ENCODE data around the gene LCE1B. TPM values are rescaled to one million over a fixed set of nuclear protein-coding genes. Genes with fewer than 3 reads are reported as not detected.

LCE1B gene
- total RNA-seq, 2 donors from 2014 or later, result not detected

DNA sequence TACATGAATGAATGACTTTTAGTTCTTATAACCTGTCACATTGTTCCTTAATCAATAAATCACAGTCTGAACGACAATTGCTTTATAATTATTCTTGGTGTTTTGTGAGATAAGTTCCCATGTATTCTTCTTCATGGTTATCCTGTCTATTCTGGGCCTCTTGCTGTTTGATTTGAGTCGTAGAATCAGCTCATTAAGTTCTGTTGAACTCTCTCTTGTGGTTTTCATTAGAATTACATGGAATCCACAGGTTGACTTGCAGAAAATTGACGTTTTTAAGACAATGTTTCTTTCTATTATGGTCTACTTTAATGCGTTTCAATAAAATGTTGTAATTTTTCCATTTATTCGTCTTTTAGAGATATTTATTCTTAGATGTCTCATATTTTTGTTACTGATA, 11.5 kb downstream of the LCE1B start:
- Mint-ChIP-seq H3K36me3 (no peaks in the 10 kb centered on the region), H3K4me3 (no peak overlapping the region), H3K9me3 (no peaks in the 10 kb centered on the region), H3K27ac (no peak overlapping the region), H3K4me1 (ENCODE audit: low read depth in 2 of 2) (no peaks in the 10 kb centered on the region), H3K27me3 (peaks cover 34 to 45% of the 10 kb centered on the region in 2 donors)
- DNase-seq (ENCODE audit: low spot score) (no peak), ATAC-seq (no peak)

DNA sequence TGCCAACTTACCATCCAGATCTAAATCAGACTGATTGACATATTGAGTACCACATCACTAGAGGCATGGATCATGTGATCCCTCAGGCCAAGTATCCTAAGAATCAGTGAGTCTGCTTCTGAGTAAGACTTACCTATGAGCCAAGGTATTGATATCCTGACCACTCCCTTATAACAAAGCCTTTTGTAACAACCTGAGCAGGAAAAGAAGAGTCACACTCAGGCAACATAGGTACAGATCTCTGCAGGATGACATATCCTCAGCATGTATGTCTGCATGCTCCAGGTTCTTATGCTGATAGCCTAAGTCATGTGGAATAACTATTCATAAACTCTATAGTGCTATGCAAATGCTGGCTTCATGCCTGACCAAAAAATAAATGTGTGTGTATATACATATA, 13.2 kb downstream of the LCE1B start:
- peak in 1 of 2 donors; percentile 20 for ATAC-seq
- DNase-seq (ENCODE audit: low spot score), result no peak
- H3K27me3 Mint-ChIP-seq, result peaks cover 33 to 51% of the 10 kb centered on the region in 2 donors
- H3K4me1 Mint-ChIP-seq (ENCODE audit: low read depth in 2 of 2), result no peaks in the 10 kb centered on the region
- H3K4me3 Mint-ChIP-seq, result no peak overlapping the region
- no peaks in the 10 kb centered on the region for H3K36me3 Mint-ChIP-seq
- H3K9me3 Mint-ChIP-seq, result no peaks in the 10 kb centered on the region
- no peak overlapping the region for H3K27ac Mint-ChIP-seq

DNA sequence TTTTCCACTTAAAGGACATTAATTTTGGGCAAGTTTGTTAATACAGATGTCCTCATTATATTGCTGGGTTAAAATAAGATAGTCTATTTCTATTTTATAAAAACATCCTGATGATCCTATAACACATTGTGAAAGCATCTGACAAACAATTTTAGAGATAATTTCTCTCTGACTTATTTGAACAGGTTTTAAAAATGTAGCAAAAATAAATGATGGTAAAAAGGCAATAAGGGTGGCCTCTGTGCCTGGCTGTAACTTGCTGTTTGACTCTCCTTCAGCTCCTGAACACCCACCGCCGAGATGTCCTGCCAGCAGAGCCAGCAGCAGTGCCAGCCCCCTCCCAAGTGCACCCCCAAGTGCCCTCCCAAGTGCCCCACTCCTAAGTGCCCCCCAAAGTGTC, 15.4 kb downstream of the LCE1B start, which contains the start of gene LCE1A:
Gene LCE1A (plus strand): TSS at position 301 of the 400 bp plus-strand sequence. CDS start 0 bp downstream, at position 301.
- Mint-ChIP-seq H3K27ac (no peak within 1 kb of the TSS), H3K4me1 (ENCODE audit: low read depth in 2 of 2) (no peaks in the 10 kb centered on the region), H3K36me3 (no peaks in the 10 kb centered on the region), H3K4me3 (no peak within 1 kb of the TSS), H3K9me3 (no peaks in the 10 kb centered on the region), H3K27me3 (peaks cover 30 to 64% of the 10 kb centered on the region in 2 donors)
- DNase-seq (ENCODE audit: low spot score) (no peak), ATAC-seq (no peak)

DNA sequence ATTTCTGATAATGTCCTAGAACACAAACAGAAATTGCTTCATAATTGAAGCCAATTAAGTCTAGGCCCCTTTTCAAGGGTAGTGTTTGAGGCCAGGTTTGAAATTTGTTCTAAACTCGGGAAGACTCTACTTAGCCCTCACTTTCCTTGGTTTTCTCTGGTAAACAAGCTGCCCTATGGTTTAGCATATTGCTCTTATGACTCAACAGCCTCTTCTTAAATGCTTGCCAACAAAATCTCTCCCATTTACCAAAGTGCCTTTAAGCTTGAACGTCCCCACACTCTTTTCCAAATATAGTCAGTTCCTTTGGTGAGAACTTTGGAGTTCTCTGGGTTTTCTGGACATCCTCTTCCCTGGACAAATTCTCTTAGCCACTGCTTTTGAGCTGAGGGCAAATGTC, 25.1 kb downstream of the LCE1B start:
- no peak for ATAC-seq
- Mint-ChIP-seq H3K27me3 (peaks cover 12 to 30% of the 10 kb centered on the region in 2 donors), H3K9me3 (no peaks in the 10 kb centered on the region), H3K4me3 (no peak overlapping the region), H3K27ac (no peak overlapping the region), H3K4me1 (ENCODE audit: low read depth in 2 of 2) (no peaks in the 10 kb centered on the region), H3K36me3 (no peaks in the 10 kb centered on the region)
- DNase-seq (ENCODE audit: low spot score), result no peak

DNA sequence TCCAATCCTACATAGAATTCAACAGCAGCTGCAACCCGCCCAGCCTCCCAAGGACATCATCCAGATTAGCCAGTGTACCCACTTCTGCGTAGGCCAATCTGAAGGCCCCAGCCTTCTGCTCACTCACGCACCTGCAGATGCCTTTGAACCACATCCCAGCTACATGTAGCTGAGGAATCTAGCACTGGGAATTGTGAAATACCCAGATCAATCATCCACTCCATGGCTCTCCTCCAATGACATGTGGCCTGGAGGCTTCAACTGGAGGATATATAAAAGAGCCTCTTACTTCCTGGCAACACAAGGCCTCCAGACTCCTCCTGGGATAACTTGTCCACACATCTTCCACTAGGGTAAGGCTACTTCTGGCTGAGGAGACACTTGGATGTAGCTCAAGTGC, 30.8 kb downstream of the LCE1B start, which contains the start of gene LCE6A:
Gene LCE6A (plus strand): TSS at position 301 of the 400 bp plus-strand sequence. CDS start 665 bp downstream, outside the sequence.
- no peaks in the 10 kb centered on the region for H3K4me1 Mint-ChIP-seq (ENCODE audit: low read depth in 2 of 2)
- no peak for ATAC-seq
- H3K9me3 Mint-ChIP-seq, result no peaks in the 10 kb centered on the region
- no peak within 1 kb of the TSS for H3K4me3 Mint-ChIP-seq
- H3K36me3 Mint-ChIP-seq, result no peaks in the 10 kb centered on the region
- H3K27me3 Mint-ChIP-seq, result peaks cover 22 to 32% of the 10 kb centered on the region in 2 donors
- H3K27ac Mint-ChIP-seq, result peak within 1 kb of the TSS in 1 of 2 donors; percentile 43
- no peak for DNase-seq (ENCODE audit: low spot score)

DNA sequence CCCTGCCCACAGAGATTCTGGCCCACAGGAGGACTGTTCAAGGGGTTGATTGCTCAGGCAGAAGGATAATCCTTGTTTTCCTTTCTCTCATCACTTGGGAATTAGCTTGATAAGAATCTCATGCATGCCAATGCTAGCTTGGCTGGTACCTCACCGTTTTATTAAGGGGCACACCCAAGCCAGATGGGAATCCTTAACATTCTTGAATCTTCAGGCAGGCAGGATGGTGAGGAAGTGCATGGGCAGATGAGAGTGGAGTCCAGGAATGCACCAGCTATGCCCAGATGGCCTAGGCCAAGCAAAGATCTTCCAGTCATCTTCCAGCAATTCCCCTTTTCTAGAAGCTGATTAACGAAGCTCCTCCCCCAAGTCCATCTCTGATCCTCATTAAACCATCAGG, 43.9 kb downstream of the LCE1B start:
- DNase-seq (ENCODE audit: low spot score), result no peak
- H3K4me1 Mint-ChIP-seq (ENCODE audit: low read depth in 2 of 2), result no peaks in the 10 kb centered on the region
- H3K27ac Mint-ChIP-seq, result no peak overlapping the region
- ATAC-seq, result no peak
- peaks cover 23 to 25% of the 10 kb centered on the region in 2 donors for H3K27me3 Mint-ChIP-seq
- no peaks in the 10 kb centered on the region for H3K9me3 Mint-ChIP-seq
- H3K4me3 Mint-ChIP-seq, result no peak overlapping the region
- H3K36me3 Mint-ChIP-seq, result no peaks in the 10 kb centered on the region

DNA sequence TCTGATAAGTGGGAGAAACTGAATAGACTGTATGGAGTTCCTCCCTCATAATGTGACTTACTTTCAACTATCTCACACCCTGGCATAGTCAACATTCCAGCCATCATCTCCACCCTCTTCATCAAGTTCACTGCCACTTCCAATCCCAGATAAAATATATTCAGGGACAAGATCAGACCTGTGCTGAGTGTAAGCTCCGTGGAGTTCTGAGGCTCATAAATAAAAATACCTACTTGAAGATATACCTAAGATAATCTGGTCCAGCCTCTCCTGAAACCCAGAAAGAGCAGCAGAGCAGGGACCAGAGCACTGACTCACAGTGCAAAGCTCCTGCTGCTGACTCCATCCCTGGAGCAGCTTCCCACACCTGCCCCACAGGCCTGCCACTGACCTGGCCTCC, 46.3 kb downstream of the LCE1B start:
- no peak for DNase-seq (ENCODE audit: low spot score)
- ATAC-seq, result no peak
- H3K36me3 Mint-ChIP-seq, result no peaks in the 10 kb centered on the region
- no peak overlapping the region for H3K4me3 Mint-ChIP-seq
- no peaks in the 10 kb centered on the region for H3K4me1 Mint-ChIP-seq (ENCODE audit: low read depth in 2 of 2)
- H3K9me3 Mint-ChIP-seq, result no peaks in the 10 kb centered on the region
- no peak overlapping the region for H3K27ac Mint-ChIP-seq
- peaks cover 16 to 26% of the 10 kb centered on the region in 2 donors for H3K27me3 Mint-ChIP-seq

DNA sequence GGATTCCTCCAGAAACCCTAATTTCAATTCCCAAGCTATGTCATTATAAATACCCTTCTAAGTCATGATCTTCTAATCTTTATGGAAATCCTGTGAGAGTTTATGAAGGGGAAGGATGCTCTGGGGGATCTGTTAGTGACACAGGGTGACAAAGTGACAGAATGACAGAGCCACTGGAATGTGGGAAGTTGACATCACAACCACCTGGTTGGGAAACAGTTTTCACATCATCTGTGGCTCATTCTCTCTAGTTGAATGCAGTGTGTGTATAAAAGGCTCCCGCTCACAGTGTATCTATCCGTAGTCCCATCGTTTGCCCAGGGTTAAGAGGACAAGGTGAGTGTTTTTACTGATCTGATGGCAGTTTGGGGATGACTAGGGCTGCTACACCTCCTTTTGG, 47.9 kb downstream of the LCE1B start, which contains the start of gene LCE7A:
Gene LCE7A (plus strand): TSS at position 301 of the 400 bp plus-strand sequence. CDS start 702 bp downstream, outside the sequence.
- Mint-ChIP-seq H3K4me3 (no peak within 1 kb of the TSS), H3K27ac (no peak within 1 kb of the TSS), H3K36me3 (no peaks in the 10 kb centered on the region), H3K27me3 (peaks cover 16 to 19% of the 10 kb centered on the region in 2 donors), H3K4me1 (ENCODE audit: low read depth in 2 of 2) (no peaks in the 10 kb centered on the region), H3K9me3 (no peaks in the 10 kb centered on the region)
- no peak for DNase-seq (ENCODE audit: low spot score)
- ATAC-seq, result no peak

DNA sequence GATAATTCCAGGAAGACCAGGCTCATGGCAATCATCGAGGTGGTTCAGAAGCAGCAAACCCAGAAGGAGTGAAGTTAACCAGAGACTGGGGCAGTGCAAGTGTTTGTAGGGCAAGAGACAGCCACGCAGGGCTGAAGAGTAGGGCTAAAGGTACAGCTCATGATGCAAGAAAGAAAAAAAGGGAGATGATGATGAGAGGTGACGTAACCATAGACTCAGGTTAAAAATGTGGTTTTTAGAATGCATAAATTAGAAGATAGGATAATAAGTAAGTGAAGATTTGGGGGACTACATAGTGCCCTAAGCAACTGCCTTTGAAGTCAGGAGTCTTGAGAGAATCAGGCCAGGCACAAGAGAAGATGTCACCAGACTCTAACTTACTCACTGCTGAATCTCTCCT, 48.4 kb downstream of the LCE1B start:
- ATAC-seq, result no peak
- Mint-ChIP-seq H3K27me3 (peaks cover 16 to 19% of the 10 kb centered on the region in 2 donors), H3K9me3 (no peaks in the 10 kb centered on the region), H3K36me3 (no peaks in the 10 kb centered on the region), H3K27ac (no peak overlapping the region), H3K4me1 (ENCODE audit: low read depth in 2 of 2) (no peaks in the 10 kb centered on the region), H3K4me3 (no peak overlapping the region)
- DNase-seq (ENCODE audit: low spot score), result no peak

DNA sequence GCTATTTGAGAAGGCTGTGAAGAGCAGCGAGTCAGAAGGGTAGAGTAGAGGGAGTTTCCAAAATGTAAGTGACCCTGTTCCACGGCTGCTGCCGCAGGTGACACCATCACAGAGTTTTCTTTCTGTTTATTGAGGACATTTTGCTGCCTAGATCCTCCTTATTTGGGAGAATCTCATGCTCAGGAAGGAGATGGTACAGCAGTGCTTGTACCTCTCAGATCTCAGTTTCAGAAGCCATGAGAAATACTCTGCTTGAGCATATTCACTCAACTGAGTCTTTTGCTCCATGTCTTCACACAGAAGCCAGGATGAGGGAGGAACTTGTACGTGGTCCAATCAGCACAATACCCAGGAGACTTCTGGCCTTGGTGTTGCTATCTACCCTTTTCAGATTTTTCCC, 49.6 kb downstream of the LCE1B start:
- Mint-ChIP-seq H3K27ac (no peak overlapping the region), H3K4me3 (no peak overlapping the region), H3K27me3 (peaks cover 16 to 19% of the 10 kb centered on the region in 2 donors), H3K9me3 (no peaks in the 10 kb centered on the region), H3K36me3 (no peaks in the 10 kb centered on the region), H3K4me1 (ENCODE audit: low read depth in 2 of 2) (no peaks in the 10 kb centered on the region)
- ATAC-seq (no peak), DNase-seq (ENCODE audit: low spot score) (no peak)

Other genes with a start within 250 kb of the LCE1B start
- gene LCE3E, start 245.2 kb upstream of the LCE1B start, total RNA-seq, result not detected
- gene LCE3D, start 231.5 kb upstream of the LCE1B start, total RNA-seq, result not detected
- gene LCE3C, start 211.7 kb upstream of the LCE1B start, total RNA-seq, result not detected
- gene LCE3B, start 198.2 kb upstream of the LCE1B start, total RNA-seq, result not detected
- not detected for gene LCE3A, start 188.9 kb upstream of the LCE1B start, total RNA-seq
- gene LCE2D, start 148.6 kb upstream of the LCE1B start, total RNA-seq, result not detected
- not detected for gene LCE2C, start 136.7 kb upstream of the LCE1B start, total RNA-seq
- not detected for gene LCE2B, start 125.8 kb upstream of the LCE1B start, total RNA-seq
- gene LCE2A, start 113.6 kb upstream of the LCE1B start, total RNA-seq, result not detected
- not detected for gene LCE4A, start 103.8 kb upstream of the LCE1B start, total RNA-seq
- gene KPRP, start 53.9 kb upstream of the LCE1B start, total RNA-seq, result not detected
- not detected for gene LCE1F, start 36.8 kb upstream of the LCE1B start, total RNA-seq
- gene LCE1E, start 25.7 kb upstream of the LCE1B start, total RNA-seq, result not detected
- gene LCE1D, start 15.2 kb upstream of the LCE1B start, total RNA-seq, result not detected
- gene LCE1C, start 5.3 kb upstream of the LCE1B start, total RNA-seq, result not detected
- not detected for gene LCE1A, start 15.5 kb downstream of the LCE1B start, total RNA-seq
- gene LCE6A, start 30.9 kb downstream of the LCE1B start, total RNA-seq, result not detected
- not detected for gene LCE7A, start 48.0 kb downstream of the LCE1B start, total RNA-seq
- gene SMCP, start 66.4 kb downstream of the LCE1B start, total RNA-seq, result not detected
- gene IVL, start 96.6 kb downstream of the LCE1B start, total RNA-seq, result not detected
- not detected for gene SPRR5, start 135.2 kb downstream of the LCE1B start, total RNA-seq
- gene SPRR4, start 158.7 kb downstream of the LCE1B start, total RNA-seq, result not detected
- gene SPRR1A, start 172.1 kb downstream of the LCE1B start, total RNA-seq, result not detected
- not detected for gene SPRR3, start 189.8 kb downstream of the LCE1B start, total RNA-seq
- not detected for gene SPRR1B, start 219.2 kb downstream of the LCE1B start, total RNA-seq
- not detected for gene SPRR2D, start 229.1 kb downstream of the LCE1B start, total RNA-seq
- not detected for gene SPRR2A, start 245.5 kb downstream of the LCE1B start, total RNA-seq

Measured in natural killer cell treated with Interleukin-12 subunit alpha and Interleukin-12 subunit beta and Interleukin-15 and Interleukin-18, amount 100 ng/mL, for 72 hours (primary cell).